Endodermal cell (in vitro differentiated cells): ENCODE data around the gene KRT40. TPM values are rescaled to one million over a fixed set of nuclear protein-coding genes. Genes with fewer than 3 reads are reported as not detected.

Source experiments
- DNase-seq: peaks from one replicate; pipeline ENCODE4 v3.0.0-alpha.2; 2017
- H3K27ac ChIP-seq: 2 replicates; pipeline ENCODE4 v1.5.1; 2013; ENCODE audit warnings: mild to moderate bottlenecking, low read depth, low read length, moderate library complexity
- H3K27me3 ChIP-seq: 2 replicates; pipeline ENCODE4 v1.6.1; 2013; ENCODE audit warnings: mild to moderate bottlenecking, low read length, moderate library complexity; ENCODE audit not compliant: insufficient read depth, control insufficient read depth, poor library complexity, severe bottlenecking
- H3K36me3 ChIP-seq: 2 replicates; pipeline ENCODE4 v1.7.0; 2013; ENCODE audit warnings: mild to moderate bottlenecking, low read length, moderate library complexity; ENCODE audit not compliant: control insufficient read depth, insufficient read depth
- H3K4me1 ChIP-seq: one replicate; pipeline ENCODE4 v1.7.0; 2013; ENCODE audit warnings: low read length; ENCODE audit not compliant: control insufficient read depth, insufficient read depth
- H3K4me3 ChIP-seq: 2 replicates; pipeline ENCODE4 v1.5.1; 2013; ENCODE audit warnings: mild to moderate bottlenecking, low read length, moderate library complexity
- H3K9ac ChIP-seq: 2 replicates; pipeline ENCODE4 v1.6.1; 2013; ENCODE audit warnings: mild to moderate bottlenecking, low read length, moderate library complexity; ENCODE audit not compliant: poor library complexity, severe bottlenecking; ENCODE audit errors: extremely low read depth
- H3K9me3 ChIP-seq: 2 replicates; pipeline ENCODE4 v1.6.1; 2013; ENCODE audit warnings: mild to moderate bottlenecking, low read length, moderate library complexity; ENCODE audit not compliant: control insufficient read depth
- H3K27ac Mint-ChIP-seq: 2 replicates; pipeline ENCODE4 v1.8.0; 2020; ENCODE audit warnings: mixed read lengths
- H3K27me3 Mint-ChIP-seq: 2 replicates; pipeline ENCODE4 v1.8.0; 2021; ENCODE audit warnings: mild to moderate bottlenecking, mixed read lengths; ENCODE audit not compliant: insufficient read depth
- H3K36me3 Mint-ChIP-seq: 2 replicates; pipeline ENCODE4 v1.8.0; 2020; ENCODE audit warnings: low read depth, mixed read lengths
- H3K4me1 Mint-ChIP-seq: 2 replicates; pipeline ENCODE4 v1.8.0; 2020; ENCODE audit warnings: mixed read lengths
- H3K4me3 Mint-ChIP-seq: 2 replicates; pipeline ENCODE4 v1.8.0; 2020; ENCODE audit warnings: mild to moderate bottlenecking, moderate library complexity, mixed read lengths
- H3K9me3 Mint-ChIP-seq: 2 replicates; pipeline ENCODE4 v1.8.0; 2020; ENCODE audit warnings: mild to moderate bottlenecking, mixed read lengths
- CTCF ChIP-seq: fragments of 200-600 bp; sonication (generic); conservative IDR thresholded peaks from 2 replicates; pipeline ENCODE4 v1.5.0; 2021; ENCODE audit warnings: antibody characterized with exemption, mild to moderate bottlenecking
- WGBS, 2 experiments: methylation state at CpG; one replicate each; pipeline versions ENCODE4 v1.1.5 to v1.1.7; 2013; ENCODE audit warnings: missing lambda C conversion rate in 2 of 2, mixed read lengths in 1 of 2; ENCODE audit not compliant: insufficient coverage in 1 of 2, insufficient read length in 1 of 2; 5-methylcytosine and 5-hydroxymethylcytosine counted together
- total RNA-seq, 2 donors: library from RNA; stranded (reverse); fragmentation: NEBNext Ultra II Directional in 1 of 2; extraction: Animal tissue kit (Norgen Biotek cat#: 25700) in 1 of 2; gene quantifications; 2 replicates in 1 of 2; 3 replicates in 1 of 2; pipeline ENCODE4 v1.2.1, GENCODE V29; 2021

The KRT40 gene
- total RNA-seq, 2 donors from 2014 or later: not detected

GRCh38 chr17:40993084-40993483 lies 9.0 kb upstream of the KRT40 start:
- TF ChIP-seq CTCF: no peak
- peaks cover 6% of the 10 kb centered on the region for H3K4me1 Mint-ChIP-seq
- Histone ChIP-seq H3K27ac (no peak overlapping the region), H3K9ac (no peak overlapping the region), H3K4me3 (no peak overlapping the region), H3K27me3 (no peaks in the 10 kb centered on the region), H3K36me3 (no peaks in the 10 kb centered on the region), H3K4me1 (no peaks in the 10 kb centered on the region), H3K9me3 (peaks cover 5% of the 10 kb centered on the region)
- no peak overlapping the region for H3K4me3 Mint-ChIP-seq
- 91 to 95% methylated on average over 2 of the region's 2 CpGs for WGBS, 2 experiments
- no peak overlapping the region for H3K27ac Mint-ChIP-seq
- no peak for DNase-seq
- H3K36me3 Mint-ChIP-seq: no peaks in the 10 kb centered on the region
- H3K9me3 Mint-ChIP-seq: no peaks in the 10 kb centered on the region
- H3K27me3 Mint-ChIP-seq: no peaks in the 10 kb centered on the region

GRCh38 chr17:40992666-40993065 lies 8.5 kb upstream of the KRT40 start:
- Mint-ChIP-seq H3K4me3 (no peak overlapping the region), H3K36me3 (no peaks in the 10 kb centered on the region), H3K27me3 (no peaks in the 10 kb centered on the region), H3K27ac (no peak overlapping the region), H3K4me1 (peaks cover 6% of the 10 kb centered on the region), H3K9me3 (no peaks in the 10 kb centered on the region)
- H3K36me3 ChIP-seq: no peaks in the 10 kb centered on the region
- H3K9me3 ChIP-seq: peaks cover 5% of the 10 kb centered on the region
- H3K9ac ChIP-seq: no peak overlapping the region
- no peaks in the 10 kb centered on the region for H3K27me3 ChIP-seq
- no peak overlapping the region for H3K4me3 ChIP-seq
- 89 to 99% methylated on average over 1 to 3 of the region's 3 CpGs for WGBS, 2 experiments
- no peaks in the 10 kb centered on the region for H3K4me1 ChIP-seq
- TF ChIP-seq CTCF: no peak
- H3K27ac ChIP-seq: no peak overlapping the region
- no peak for DNase-seq

- 87 to 90% methylated on average over 6 to 8 of the region's 8 CpGs for WGBS, 2 experiments
- H3K27ac Mint-ChIP-seq: no peak overlapping the region
Measured at GRCh38 chr17:40986920-40987319, 2.8 kb upstream of the KRT40 start.

More at GRCh38 chr17:40986920-40987319, 2.8 kb upstream of the KRT40 start:
- Mint-ChIP-seq H3K4me1 (no peaks in the 10 kb centered on the region), H3K4me3 (no peak overlapping the region), H3K9me3 (no peaks in the 10 kb centered on the region), H3K27me3 (peaks cover 7% of the 10 kb centered on the region), H3K36me3 (no peaks in the 10 kb centered on the region)
- TF ChIP-seq CTCF: no peak
- H3K4me1 ChIP-seq: no peaks in the 10 kb centered on the region
- no peak overlapping the region for H3K4me3 ChIP-seq
- H3K36me3 ChIP-seq: no peaks in the 10 kb centered on the region
- no peak overlapping the region for H3K27ac ChIP-seq
- peaks cover 5% of the 10 kb centered on the region for H3K9me3 ChIP-seq
- no peak for DNase-seq
- H3K9ac ChIP-seq: no peak overlapping the region
- no peaks in the 10 kb centered on the region for H3K27me3 ChIP-seq
